CD8-positive, alpha-beta memory T cell (primary cell): ENCODE measurements around the gene POLG2. TPM values are rescaled to one million over a fixed set of nuclear protein-coding genes. Genes with fewer than 3 reads are reported as not detected.
"Not testable (repeated sequence)": the region's sequence is repeated elsewhere in the genome, so short reads cannot be mapped to it uniquely, and the experiment has no call there.

Experiments
- CTCF ChIA-PET: fragments of 350-600 bp; sonication (Branson Sonifier 250); formaldehyde crosslinking; loops from one replicate; lab custom pipeline; 2021; ENCODE audit warnings: antibody characterized with exemption; lab: Charles Lee
- POLR2A ChIA-PET: fragments of 350-600 bp; sonication (Branson Sonifier 250); formaldehyde crosslinking; loops from one replicate; lab custom pipeline; 2021; ENCODE audit warnings: antibody characterized with exemption; lab: Charles Lee
- DNase-seq, 5 donors: peaks; one replicate each; pipeline versions ENCODE4 v3.0.0 to v3.0.0-alpha.2; 2020 to 2022; ENCODE audit warnings: mixed read lengths in 1 of 5
- H3K27ac ChIP-seq: one replicate; pipeline ENCODE4 v1.7.0; 2013; ENCODE audit warnings: low read depth, mild to moderate bottlenecking, low read length, moderate library complexity
- H3K27me3 ChIP-seq: 2 replicates; pipeline ENCODE4 v1.7.0; 2013; ENCODE audit warnings: low read length, mild to moderate bottlenecking; ENCODE audit not compliant: insufficient read depth, poor library complexity, severe bottlenecking
- H3K36me3 ChIP-seq: 2 replicates; pipeline ENCODE4 v1.7.0; 2013; ENCODE audit warnings: mild to moderate bottlenecking, low read length, moderate library complexity; ENCODE audit not compliant: insufficient read depth
- H3K4me1 ChIP-seq: 2 replicates; pipeline ENCODE4 v1.7.0; 2013; ENCODE audit warnings: mild to moderate bottlenecking, low read length, moderate library complexity; ENCODE audit not compliant: insufficient read depth
- H3K4me3 ChIP-seq: 2 replicates; pipeline ENCODE4 v1.7.0; 2013; ENCODE audit warnings: mild to moderate bottlenecking, low read length
- H3K9me3 ChIP-seq: 2 replicates; pipeline ENCODE4 v1.7.0; 2013; ENCODE audit warnings: mild to moderate bottlenecking, low read length
- H3K27ac Mint-ChIP-seq, 8 donors: one replicate each; pipeline ENCODE4 v1.8.0; 2020 to 2021; ENCODE audit warnings: mixed read lengths in 8 of 8, mild to moderate bottlenecking in 6 of 8, inconsistent platforms in 3 of 8, moderate library complexity in 3 of 8
- H3K27me3 Mint-ChIP-seq, 2 donors: one replicate each; pipeline ENCODE4 v1.8.0; 2020 to 2021; ENCODE audit warnings: mixed read lengths in 2 of 2, mild to moderate bottlenecking in 1 of 2, moderate library complexity in 1 of 2
- H3K36me3 Mint-ChIP-seq, 3 donors: one replicate each; pipeline ENCODE4 v1.8.0; 2020 to 2021; ENCODE audit warnings: mixed read lengths in 3 of 3, inconsistent platforms in 1 of 3, mild to moderate bottlenecking in 1 of 3
- H3K4me1 Mint-ChIP-seq, 3 donors: one replicate each; pipeline ENCODE4 v1.8.0; 2020 to 2021; ENCODE audit warnings: mixed read lengths in 3 of 3, inconsistent platforms in 1 of 3, mild to moderate bottlenecking in 1 of 3
- H3K4me3 Mint-ChIP-seq, 7 donors: one replicate each; pipeline ENCODE4 v1.8.0; 2020 to 2021; ENCODE audit warnings: mixed read lengths in 7 of 7, mild to moderate bottlenecking in 6 of 7, moderate library complexity in 4 of 7, inconsistent platforms in 2 of 7
- H3K9me3 Mint-ChIP-seq, 5 donors: one replicate each; pipeline ENCODE4 v1.8.0; 2020 to 2022; ENCODE audit warnings: mixed read lengths in 5 of 5, mild to moderate bottlenecking in 3 of 5, moderate library complexity in 2 of 5, inconsistent platforms in 1 of 5
- polyA plus RNA-seq: library from polyadenylated mRNA; unstranded; fragments of 300-500 nt; fragmentation: Illumina TruSeq; gene quantifications from one replicate; pipeline ENCODE4 v1.2.3, GENCODE V29; 2021
- total RNA-seq, 2 experiments: library from RNA; stranded (reverse); gene quantifications; one replicate each; pipeline ENCODE4 v1.2.3, GENCODE V29; 2021

POLG2 gene
- total and polyA plus RNA-seq, 3 experiments from 2014 or later, result 5.3 to 26.5 (median 26.4) TPM

DNA sequence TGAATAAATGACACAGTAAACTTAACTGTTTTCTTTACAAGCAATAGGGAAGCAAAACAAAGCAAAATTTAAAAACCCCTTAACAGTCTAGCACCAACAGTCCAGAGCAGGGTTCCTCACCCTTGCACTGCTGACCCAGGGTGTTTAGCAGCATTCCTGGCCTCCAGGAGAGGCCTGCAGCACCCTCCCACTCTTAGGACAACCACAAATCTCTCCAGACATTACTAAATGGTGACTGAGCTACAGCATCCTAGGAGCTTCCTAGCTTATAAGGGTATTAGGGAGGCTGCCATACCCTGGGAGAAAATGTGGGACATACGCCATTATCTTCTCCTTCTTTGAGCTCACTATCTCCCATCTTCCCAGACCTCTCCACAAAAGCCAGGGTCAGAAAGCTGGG lies 15.9 kb downstream of the POLG2 start:
- Mint-ChIP-seq H3K27ac (no peak overlapping the region), H3K4me3 (no peak overlapping the region), H3K36me3 (peaks cover 3 to 67% (median 10%) of the 10 kb centered on the region in 3 donors), H3K4me1 (peaks cover 7 to 20% (median 19%) of the 10 kb centered on the region in 3 donors), H3K9me3 (no peaks in the 10 kb centered on the region), H3K27me3 (no peaks in the 10 kb centered on the region)
- H3K4me1 ChIP-seq, result peaks cover 3% of the 10 kb centered on the region
- ChIA-PET CTCF (no interaction called here), POLR2A (no interaction called here)
- no peak for DNase-seq
- H3K36me3 ChIP-seq, result peaks cover 9% of the 10 kb centered on the region
- H3K27me3 ChIP-seq, result no peaks in the 10 kb centered on the region
- no peak overlapping the region for H3K27ac ChIP-seq
- no peak overlapping the region for H3K4me3 ChIP-seq
- H3K9me3 ChIP-seq, result no peaks in the 10 kb centered on the region

DNA sequence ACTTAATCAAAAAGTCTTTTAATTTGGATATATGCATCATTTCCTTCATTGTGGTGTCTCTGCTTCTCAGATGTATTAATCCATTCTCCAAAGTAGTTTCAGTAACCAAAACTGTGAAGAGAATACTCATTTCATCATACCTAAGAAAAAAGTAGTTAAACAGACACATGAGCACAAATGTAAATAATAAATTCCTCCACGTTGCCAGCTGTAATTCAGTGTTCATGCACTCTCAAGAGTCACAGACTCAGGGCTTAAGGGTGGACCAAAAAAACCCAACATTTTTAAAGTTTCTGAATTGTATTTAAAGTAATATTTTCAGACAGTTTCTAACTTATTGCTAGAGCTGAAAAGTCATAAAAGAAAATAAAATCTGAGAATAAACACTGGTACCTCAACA lies 19.0 kb downstream of the POLG2 start:
- ChIA-PET POLR2A (no interaction called here), CTCF (interaction anchor here (1.3 kb wide), 1 partner anchor 57 kb away, joined by 3 read pairs; no protein-coding TSS in a partner anchor)
- Histone ChIP-seq H3K27me3 (no peaks in the 10 kb centered on the region), H3K9me3 (no peaks in the 10 kb centered on the region), H3K27ac (no peak overlapping the region), H3K4me1 (no peaks in the 10 kb centered on the region), H3K4me3 (no peak overlapping the region), H3K36me3 (peaks cover 5% of the 10 kb centered on the region)
- Mint-ChIP-seq H3K9me3 (no peaks in the 10 kb centered on the region), H3K4me3 (no peak overlapping the region), H3K4me1 (peaks cover 0 to 6% (median 5%) of the 10 kb centered on the region in 3 donors), H3K36me3 (peaks cover 1 to 37% (median 3%) of the 10 kb centered on the region in 3 donors), H3K27me3 (no peaks in the 10 kb centered on the region), H3K27ac (peak overlapping the region in 1 of 8 donors; percentile 54)
- DNase-seq, result no peak

DNA sequence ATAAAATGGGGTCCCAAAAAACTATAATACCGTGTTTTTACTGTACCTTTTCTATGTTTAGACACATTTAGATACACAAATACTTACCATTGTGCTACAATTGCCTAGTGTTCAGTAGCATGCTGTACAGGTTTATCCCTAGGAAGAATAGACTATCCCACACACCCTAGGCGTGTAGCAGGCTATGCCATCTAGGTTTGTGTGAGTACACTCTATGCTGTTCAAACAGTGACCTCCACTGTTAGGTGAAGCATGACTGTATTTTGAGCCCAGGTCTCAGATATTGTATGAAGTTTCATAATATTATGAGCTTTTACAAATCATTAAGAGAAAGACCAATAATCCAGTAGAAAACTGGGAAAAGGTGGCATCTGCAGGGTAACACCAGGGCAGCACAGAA lies 24.3 kb downstream of the POLG2 start:
- H3K9me3 Mint-ChIP-seq, result no peaks in the 10 kb centered on the region
- Histone ChIP-seq H3K4me1 (no peaks in the 10 kb centered on the region), H3K4me3 (no peak overlapping the region), H3K9me3 (no peaks in the 10 kb centered on the region), H3K27ac (no peak overlapping the region), H3K36me3 (no peaks in the 10 kb centered on the region), H3K27me3 (no peaks in the 10 kb centered on the region)
- DNase-seq, result no peak
- peak overlapping the region in 1 of 8 donors; percentile 66 for H3K27ac Mint-ChIP-seq
- H3K4me1 Mint-ChIP-seq, result peaks cover 0 to 2% (median 0%) of the 10 kb centered on the region in 3 donors
- POLR2A ChIA-PET, result no interaction called here
- H3K36me3 Mint-ChIP-seq, result peaks cover 0 to 8% (median 0%) of the 10 kb centered on the region in 3 donors
- CTCF ChIA-PET, result no interaction called here
- peaks cover 0 to 2% of the 10 kb centered on the region in 2 donors for H3K27me3 Mint-ChIP-seq
- no peak overlapping the region for H3K4me3 Mint-ChIP-seq

DNA sequence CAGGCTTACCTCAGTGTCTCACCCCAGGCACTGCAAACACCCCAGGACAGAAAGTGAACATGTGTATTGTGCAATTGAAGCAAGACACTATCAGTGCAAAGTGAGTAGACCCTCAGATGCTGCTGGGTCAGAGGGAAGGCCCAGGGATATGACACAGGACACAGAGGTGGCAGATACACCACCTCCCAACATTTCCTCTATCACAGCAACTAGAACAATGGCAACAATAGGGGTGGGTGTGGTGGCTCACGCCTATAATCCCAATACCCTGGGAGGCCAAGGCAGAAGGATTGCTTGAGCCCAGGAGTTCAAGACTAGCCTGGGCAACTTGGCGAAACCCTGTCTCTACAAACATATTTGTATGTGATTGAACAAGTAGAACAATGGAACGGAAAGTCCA lies 25.4 kb downstream of the POLG2 start:
- Histone ChIP-seq H3K4me3 (no peak overlapping the region), H3K27ac (no peak overlapping the region), H3K27me3 (no peaks in the 10 kb centered on the region), H3K4me1 (no peaks in the 10 kb centered on the region), H3K9me3 (no peaks in the 10 kb centered on the region), H3K36me3 (no peaks in the 10 kb centered on the region)
- H3K27me3 Mint-ChIP-seq, result peaks cover 2 to 6% of the 10 kb centered on the region in 2 donors
- no peaks in the 10 kb centered on the region for H3K9me3 Mint-ChIP-seq
- H3K36me3 Mint-ChIP-seq, result peaks cover 0 to under 1% (median 0%) of the 10 kb centered on the region in 3 donors
- DNase-seq, result no peak
- ChIA-PET CTCF (no interaction called here), POLR2A (no interaction called here)
- no peak overlapping the region for H3K4me3 Mint-ChIP-seq
- H3K4me1 Mint-ChIP-seq, result no peaks in the 10 kb centered on the region
- H3K27ac Mint-ChIP-seq, result peak overlapping the region in 1 of 8 donors; percentile 40

DNA sequence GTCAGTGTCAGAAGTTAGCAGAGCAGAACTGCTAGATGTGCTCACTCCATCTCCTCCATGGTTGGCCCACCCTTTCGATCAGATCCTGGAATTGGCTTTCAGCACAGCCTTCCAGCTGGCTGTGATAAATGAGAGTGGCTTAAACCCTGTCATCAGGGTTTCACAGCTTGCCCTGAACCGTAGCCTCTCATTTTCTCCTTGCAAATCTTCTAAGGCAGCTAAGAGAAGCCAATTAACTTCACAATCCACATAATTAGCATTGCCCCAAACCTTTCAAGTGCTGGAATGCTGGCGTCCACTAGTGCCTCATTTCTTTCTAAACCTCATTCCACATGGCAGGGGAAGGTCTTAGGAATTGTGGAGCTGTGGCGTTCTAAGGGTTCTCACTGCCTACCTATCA lies 26.2 kb downstream of the POLG2 start:
- H3K4me1 Mint-ChIP-seq, result no peaks in the 10 kb centered on the region
- Histone ChIP-seq H3K9me3 (no peaks in the 10 kb centered on the region), H3K4me1 (no peaks in the 10 kb centered on the region), H3K27me3 (no peaks in the 10 kb centered on the region), H3K4me3 (no peak overlapping the region), H3K27ac (no peak overlapping the region), H3K36me3 (no peaks in the 10 kb centered on the region)
- ChIA-PET CTCF (interaction anchor here (0.7 kb wide), 1 partner anchor 266 kb away, joined by 3 read pairs; no protein-coding TSS in a partner anchor), POLR2A (no interaction called here)
- peaks cover 6 to 10% of the 10 kb centered on the region in 2 donors for H3K27me3 Mint-ChIP-seq
- H3K27ac Mint-ChIP-seq, result no peak overlapping the region
- DNase-seq, result no peak
- H3K4me3 Mint-ChIP-seq, result no peak overlapping the region
- H3K36me3 Mint-ChIP-seq, result no peaks in the 10 kb centered on the region
- H3K9me3 Mint-ChIP-seq, result no peaks in the 10 kb centered on the region

DNA sequence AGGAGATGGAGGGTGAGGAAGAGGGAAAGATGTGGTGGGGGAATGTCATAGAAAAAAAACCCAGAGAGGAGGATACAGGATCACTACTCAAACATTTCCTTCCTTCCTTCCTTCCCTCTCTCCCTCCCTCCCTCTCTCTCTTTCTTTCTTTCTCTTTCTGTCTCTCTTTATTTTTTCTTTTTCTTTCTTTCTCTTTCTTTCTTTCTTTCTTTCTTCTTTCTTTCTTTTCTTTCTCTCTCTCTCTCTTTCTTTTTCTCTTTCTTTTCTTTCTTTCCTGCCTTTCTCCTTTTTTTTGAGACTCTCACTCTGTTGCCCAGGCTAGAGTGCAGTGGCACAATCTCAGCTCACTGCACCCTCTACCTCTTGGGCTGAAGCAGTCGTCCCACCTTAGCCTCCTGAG lies 30.0 kb downstream of the POLG2 start:
- H3K4me1 ChIP-seq, H3K4me1 Mint-ChIP-seq, H3K27ac Mint-ChIP-seq, H3K36me3 Mint-ChIP-seq, H3K27me3 ChIP-seq, H3K9me3 ChIP-seq, DNase-seq, POLR2A ChIA-PET, H3K27ac ChIP-seq, CTCF ChIA-PET, H3K4me3 ChIP-seq, H3K9me3 Mint-ChIP-seq, H3K36me3 ChIP-seq, H3K4me3 Mint-ChIP-seq: not testable (repeated sequence)
- H3K27me3 Mint-ChIP-seq, result peaks cover 9 to 22% of the 10 kb centered on the region in 2 donors

DNA sequence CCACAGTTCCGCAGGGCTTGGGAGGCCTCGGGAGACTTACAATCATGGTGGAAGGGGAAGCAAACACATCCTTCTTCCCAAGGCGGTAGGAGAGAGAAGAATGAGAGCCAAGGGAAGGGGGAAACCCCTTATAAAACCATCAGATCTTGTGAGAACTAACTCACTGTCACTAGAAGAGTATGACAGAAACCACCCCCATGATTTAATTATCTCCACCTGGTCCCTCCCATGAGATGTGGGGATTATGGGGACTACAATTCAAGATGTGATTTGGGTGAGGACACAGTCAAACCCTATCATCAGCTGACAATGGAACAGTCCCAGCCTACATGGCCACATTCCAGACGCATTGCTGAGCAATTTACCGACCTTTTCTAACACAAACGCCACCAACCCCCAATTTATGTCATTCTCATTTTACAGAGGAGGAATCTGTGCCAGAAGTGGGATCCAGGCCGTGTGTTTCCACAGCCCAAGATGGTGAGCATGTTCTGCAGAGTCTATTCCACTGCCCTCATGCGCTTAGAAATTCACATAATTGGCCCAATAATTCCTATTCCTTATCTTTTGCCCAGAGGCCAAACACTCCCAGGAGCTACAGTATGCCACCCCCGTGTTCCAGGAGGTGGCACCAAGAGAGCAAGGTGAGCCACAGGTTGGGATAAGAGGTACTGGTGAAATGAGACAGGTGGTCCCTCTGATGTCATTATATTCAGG lies 30.7 kb downstream of the POLG2 start:
- ChIA-PET CTCF (no interaction called here), POLR2A (no interaction called here)
- no peaks in the 10 kb centered on the region for H3K9me3 Mint-ChIP-seq
- no peaks in the 10 kb centered on the region for H3K4me1 Mint-ChIP-seq
- Histone ChIP-seq H3K4me3 (no peak overlapping the region), H3K27me3 (no peaks in the 10 kb centered on the region), H3K4me1 (no peaks in the 10 kb centered on the region), H3K27ac (no peak overlapping the region), H3K9me3 (no peaks in the 10 kb centered on the region), H3K36me3 (no peaks in the 10 kb centered on the region)
- no peak for DNase-seq
- H3K27ac Mint-ChIP-seq, result no peak overlapping the region
- no peak overlapping the region for H3K4me3 Mint-ChIP-seq
- H3K36me3 Mint-ChIP-seq, result no peaks in the 10 kb centered on the region
- H3K27me3 Mint-ChIP-seq, result peaks cover 9 to 25% of the 10 kb centered on the region in 2 donors

DNA sequence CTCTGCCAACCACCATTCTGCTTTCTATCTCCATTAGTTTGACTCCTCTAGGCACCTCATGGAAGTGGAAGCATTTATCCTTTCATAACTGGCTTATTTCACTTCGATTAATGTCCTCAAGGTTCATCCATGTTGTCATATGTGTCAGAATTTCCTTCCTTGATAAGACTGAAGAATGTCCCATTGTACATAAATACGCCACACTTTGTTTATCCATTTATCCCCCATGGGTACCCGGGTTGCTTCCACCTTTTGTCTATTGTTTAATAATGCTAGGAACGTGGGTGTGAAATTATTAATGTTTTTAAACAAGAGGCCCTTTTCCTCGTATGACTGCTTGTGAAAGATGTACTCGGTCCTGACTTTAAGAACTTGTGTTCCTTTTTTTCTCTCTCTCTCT lies 35.1 kb downstream of the POLG2 start:
- CTCF ChIA-PET, result no interaction called here
- H3K4me3 Mint-ChIP-seq, result no peak overlapping the region
- no peaks in the 10 kb centered on the region for H3K36me3 ChIP-seq
- H3K9me3 Mint-ChIP-seq, result no peaks in the 10 kb centered on the region
- H3K27ac ChIP-seq, result no peak overlapping the region
- POLR2A ChIA-PET, result no interaction called here
- H3K27ac Mint-ChIP-seq, result peak overlapping the region in 1 of 8 donors; percentile 77
- no peak for DNase-seq
- no peaks in the 10 kb centered on the region for H3K9me3 ChIP-seq
- no peak overlapping the region for H3K4me3 ChIP-seq
- H3K36me3 Mint-ChIP-seq, result no peaks in the 10 kb centered on the region
- H3K27me3 Mint-ChIP-seq, result peaks cover 6 to 28% of the 10 kb centered on the region in 2 donors
- H3K4me1 Mint-ChIP-seq, result peaks cover under 1 to 7% (median 4%) of the 10 kb centered on the region in 3 donors
- no peaks in the 10 kb centered on the region for H3K27me3 ChIP-seq
- peaks cover 6% of the 10 kb centered on the region for H3K4me1 ChIP-seq
